ENCODE data around the gene RBM24. TPM values are rescaled to one million over a fixed set of nuclear protein-coding genes. Genes with fewer than 3 reads are reported as not detected.
A peak's percentile ranks its signal among the peaks of the same experiment; 100 is the strongest.

RBM24 gene
- total RNA-seq (under 1 TPM; 0.28 to 0.42 TPM), polyA plus RNA-seq (under 1 TPM; 0.21 to 0.29 TPM)

- Histone ChIP-seq H3K9me3 (ENCODE audit: control insufficient read depth in 4 of 4, low read length in 3 of 4) (no peaks in the 10 kb centered on the region), H3K4me1 (ENCODE audit: control insufficient read depth in 4 of 4, insufficient read depth in 4 of 4, low read length in 3 of 4) (peaks cover 0 to 8% (median 2%) of the 10 kb centered on the region in 4 donors), H3K9ac (ENCODE audit: low read depth in 1 of 2, low read length in 2 of 2) (peak within 1 kb of the TSS; percentile 10 to 71), H3K27ac (ENCODE audit: low read depth in 1 of 2, low read length in 2 of 2) (no peak within 1 kb of the TSS), H3K36me3 (ENCODE audit: control insufficient read depth in 4 of 4, insufficient read depth in 3 of 4, low read depth in 1 of 4, low read length in 3 of 4) (no peaks in the 10 kb centered on the region), H3K27me3 (ENCODE audit: control insufficient read depth in 4 of 4, insufficient read depth in 4 of 4, low read length in 3 of 4) (no peaks in the 10 kb centered on the region), H3K4me3 (ENCODE audit: low read depth in 1 of 3, low read length in 3 of 3) (peak within 1 kb of the TSS; percentile 61 to 80 (median 79))
- TF ChIP-seq CTCF (IDR thresholded peaks at IDR 0.05; ENCODE audit: low read depth, low read length, missing input control) = peak; percentile 33
- peak; percentile 57 to 60 for TF ChIP-seq RAD21 (IDR thresholded peaks at IDR 0.05)
- no peak for TF ChIP-seq NR2F2 (IDR thresholded peaks at IDR 0.05)
- DNase-seq (ENCODE audit: low spot score) = peak; percentile 59
- under 1% methylated on average over 46 of the region's 46 CpGs for WGBS
Measured at GRCh38 chr6:17281100-17281496, at the start of gene RBM24. Gene RBM24 (plus strand): TSS chr6:17281361. CDS start chr6:17281582, 221 bp downstream.

- TF ChIP-seq YY1 (IDR thresholded peaks at IDR 0.05) (no peak), GABPA (IDR thresholded peaks at IDR 0.05 in 1 of 2, conservative IDR thresholded peaks at IDR 0.05 in 1 of 2) (no peak), CTCF (IDR thresholded peaks at IDR 0.05; ENCODE audit: low read depth, low read length, missing input control) (no peak)
- Histone ChIP-seq H3K9ac (ENCODE audit: low read depth in 1 of 2, low read length in 2 of 2) (no peak overlapping the region), H3K9me3 (ENCODE audit: control insufficient read depth in 4 of 4, low read length in 3 of 4) (no peaks in the 10 kb centered on the region), H3K27me3 (ENCODE audit: control insufficient read depth in 4 of 4, insufficient read depth in 4 of 4, low read length in 3 of 4) (no peaks in the 10 kb centered on the region), H3K36me3 (ENCODE audit: control insufficient read depth in 4 of 4, insufficient read depth in 3 of 4, low read depth in 1 of 4, low read length in 3 of 4) (no peaks in the 10 kb centered on the region), H3K4me3 (ENCODE audit: low read depth in 1 of 3, low read length in 3 of 3) (no peak overlapping the region), H3K4me1 (ENCODE audit: control insufficient read depth in 4 of 4, insufficient read depth in 4 of 4, low read length in 3 of 4) (no peaks in the 10 kb centered on the region), H3K27ac (ENCODE audit: low read depth in 1 of 2, low read length in 2 of 2) (no peak overlapping the region)
- WGBS = 92% methylated on average over 2 of the region's 2 CpGs
- DNase-seq (ENCODE audit: low spot score) = no peak
Measured at GRCh38 chr6:17233531-17233930, 47.6 kb upstream of the RBM24 start.

- Histone ChIP-seq H3K27me3 (ENCODE audit: control insufficient read depth in 4 of 4, insufficient read depth in 4 of 4, low read length in 3 of 4) (no peaks in the 10 kb centered on the region), H3K4me3 (ENCODE audit: low read depth in 1 of 3, low read length in 3 of 3) (no peak overlapping the region), H3K9me3 (ENCODE audit: control insufficient read depth in 4 of 4, low read length in 3 of 4) (peaks cover 0 to 3% (median 1%) of the 10 kb centered on the region in 4 donors), H3K36me3 (ENCODE audit: control insufficient read depth in 4 of 4, insufficient read depth in 3 of 4, low read depth in 1 of 4, low read length in 3 of 4) (no peaks in the 10 kb centered on the region), H3K9ac (ENCODE audit: low read depth in 1 of 2, low read length in 2 of 2) (no peak overlapping the region), H3K27ac (ENCODE audit: low read depth in 1 of 2, low read length in 2 of 2) (no peak overlapping the region), H3K4me1 (ENCODE audit: control insufficient read depth in 4 of 4, insufficient read depth in 4 of 4, low read length in 3 of 4) (no peaks in the 10 kb centered on the region)
- 98% methylated on average over 2 of the region's 2 CpGs for WGBS
- TF ChIP-seq RXRA (IDR thresholded peaks at IDR 0.05) (no peak), FOXA2 (IDR thresholded peaks at IDR 0.05) (no peak)
- DNase-seq (ENCODE audit: low spot score) = no peak
Measured at GRCh38 chr6:17237246-17237645, 43.9 kb upstream of the RBM24 start.

- no peaks in the 10 kb centered on the region for H3K4me1 ChIP-seq (ENCODE audit: control insufficient read depth in 4 of 4, insufficient read depth in 4 of 4, low read length in 3 of 4)
- DNase-seq (ENCODE audit: low spot score) = no peak
- no peak overlapping the region for H3K4me3 ChIP-seq (ENCODE audit: low read depth in 1 of 3, low read length in 3 of 3)
- no peak overlapping the region for H3K27ac ChIP-seq (ENCODE audit: low read depth in 1 of 2, low read length in 2 of 2)
- H3K36me3 ChIP-seq (ENCODE audit: control insufficient read depth in 4 of 4, insufficient read depth in 3 of 4, low read depth in 1 of 4, low read length in 3 of 4) = no peaks in the 10 kb centered on the region
- H3K9me3 ChIP-seq (ENCODE audit: control insufficient read depth in 4 of 4, low read length in 3 of 4) = peaks cover 0 to 3% (median 1%) of the 10 kb centered on the region in 4 donors
- H3K27me3 ChIP-seq (ENCODE audit: control insufficient read depth in 4 of 4, insufficient read depth in 4 of 4, low read length in 3 of 4) = no peaks in the 10 kb centered on the region
- whole genome bisulfite sequencing = 95% methylated on average over 4 of the region's 4 CpGs
- no peak overlapping the region for H3K9ac ChIP-seq (ENCODE audit: low read depth in 1 of 2, low read length in 2 of 2)
- TF ChIP-seq FOXA2 (IDR thresholded peaks at IDR 0.05) = no peak
- no peak for TF ChIP-seq RXRA (IDR thresholded peaks at IDR 0.05)
- no peak for TF ChIP-seq REST (IDR thresholded peaks at IDR 0.05)
- TF ChIP-seq NR2F2 (IDR thresholded peaks at IDR 0.05) = no peak
- TF ChIP-seq CTCF (IDR thresholded peaks at IDR 0.05; ENCODE audit: low read depth, low read length, missing input control) = no peak
- TF ChIP-seq EGR1 (IDR thresholded peaks at IDR 0.05; ENCODE audit: low read depth in 2 of 2) = no peak
- TF ChIP-seq HNF4G (IDR thresholded peaks at IDR 0.05) = no peak
- TF ChIP-seq FOXA1 (IDR thresholded peaks at IDR 0.05) = no peak
- TF ChIP-seq ATF3 (IDR thresholded peaks at IDR 0.05) = no peak
- no peak for TF ChIP-seq YY1 (IDR thresholded peaks at IDR 0.05)
Measured at GRCh38 chr6:17239260-17239659, 41.9 kb upstream of the RBM24 start.
